HL-60 (cell line): Measurements from ENCODE around the gene EXOC2.
A peak's percentile ranks its signal among the peaks of the same experiment; 100 is the strongest.

ENCODE experiments used
- DNase-seq, 2 experiments: peaks; one replicate each; pipeline ENCODE4 v3.0.0-alpha.2; 2010 to 2020; ENCODE audit warnings: low read depth in 1 of 2, low spot score in 1 of 2
- H3K27ac ChIP-seq: fragments of 250-450 bp; sonication (Bioruptor Pico); replicated peaks from 2 replicates; pipeline ENCODE4 v1.5.1; 2020; ENCODE audit warnings: mild to moderate bottlenecking, moderate library complexity
- H3K27me3 ChIP-seq: fragments of 250-450 bp; sonication (Bioruptor Pico); 2 replicates; pipeline ENCODE4 v1.5.1; 2021; ENCODE audit warnings: mild to moderate bottlenecking, moderate library complexity; ENCODE audit not compliant: insufficient read depth, poor library complexity, severe bottlenecking
- H3K4me3 ChIP-seq: replicated peaks from 2 replicates; pipeline ENCODE4 v1.5.1; 2011; ENCODE audit warnings: mild to moderate bottlenecking, control low read depth, low read length; ENCODE audit not compliant: insufficient read depth
- GABPA ChIP-seq: IDR thresholded peaks from 2 replicates; pipeline ENCODE4 v1.6.1; 2012; ENCODE audit warnings: low read depth
- POLR2AphosphoS5 ChIP-seq: IDR thresholded peaks from 2 replicates; pipeline ENCODE4 v1.6.1; 2012; ENCODE audit warnings: low read depth
- SPI1 ChIP-seq: IDR thresholded peaks from 2 replicates; pipeline ENCODE4 v1.6.1; 2012; ENCODE audit warnings: low read depth, mild to moderate bottlenecking, borderline replicate concordance
- long read RNA-seq: library from polyadenylated mRNA; unstranded; transcript quantifications from one replicate; pipeline ENCODE4 v2.0.0, GENCODE V29; 2020
- TF ChIP-seq, protein P1 (sequence below): IDR thresholded peaks from 2 replicates; pipeline ENCODE4 v1.6.1; 2012; ENCODE audit warnings: low read depth; ENCODE audit not compliant: insufficient replicate concordance
- TF ChIP-seq, protein P2 (sequence below): IDR thresholded peaks from one replicate; pipeline ENCODE4 v1.5.1; 2011; ENCODE audit warnings: low read length, control low read depth, inconsistent platforms; ENCODE audit not compliant: insufficient read depth

The EXOC2 gene, protein sequence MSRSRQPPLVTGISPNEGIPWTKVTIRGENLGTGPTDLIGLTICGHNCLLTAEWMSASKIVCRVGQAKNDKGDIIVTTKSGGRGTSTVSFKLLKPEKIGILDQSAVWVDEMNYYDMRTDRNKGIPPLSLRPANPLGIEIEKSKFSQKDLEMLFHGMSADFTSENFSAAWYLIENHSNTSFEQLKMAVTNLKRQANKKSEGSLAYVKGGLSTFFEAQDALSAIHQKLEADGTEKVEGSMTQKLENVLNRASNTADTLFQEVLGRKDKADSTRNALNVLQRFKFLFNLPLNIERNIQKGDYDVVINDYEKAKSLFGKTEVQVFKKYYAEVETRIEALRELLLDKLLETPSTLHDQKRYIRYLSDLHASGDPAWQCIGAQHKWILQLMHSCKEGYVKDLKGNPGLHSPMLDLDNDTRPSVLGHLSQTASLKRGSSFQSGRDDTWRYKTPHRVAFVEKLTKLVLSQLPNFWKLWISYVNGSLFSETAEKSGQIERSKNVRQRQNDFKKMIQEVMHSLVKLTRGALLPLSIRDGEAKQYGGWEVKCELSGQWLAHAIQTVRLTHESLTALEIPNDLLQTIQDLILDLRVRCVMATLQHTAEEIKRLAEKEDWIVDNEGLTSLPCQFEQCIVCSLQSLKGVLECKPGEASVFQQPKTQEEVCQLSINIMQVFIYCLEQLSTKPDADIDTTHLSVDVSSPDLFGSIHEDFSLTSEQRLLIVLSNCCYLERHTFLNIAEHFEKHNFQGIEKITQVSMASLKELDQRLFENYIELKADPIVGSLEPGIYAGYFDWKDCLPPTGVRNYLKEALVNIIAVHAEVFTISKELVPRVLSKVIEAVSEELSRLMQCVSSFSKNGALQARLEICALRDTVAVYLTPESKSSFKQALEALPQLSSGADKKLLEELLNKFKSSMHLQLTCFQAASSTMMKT
- long read RNA-seq, full-length matches to known transcripts = 137 of 197 reads
- long read RNA-seq, partial matches to known transcripts = 29 of 197 reads
- long read RNA-seq, other reads (novel, unspliced or antisense) = 31 of 197 reads

DNA sequence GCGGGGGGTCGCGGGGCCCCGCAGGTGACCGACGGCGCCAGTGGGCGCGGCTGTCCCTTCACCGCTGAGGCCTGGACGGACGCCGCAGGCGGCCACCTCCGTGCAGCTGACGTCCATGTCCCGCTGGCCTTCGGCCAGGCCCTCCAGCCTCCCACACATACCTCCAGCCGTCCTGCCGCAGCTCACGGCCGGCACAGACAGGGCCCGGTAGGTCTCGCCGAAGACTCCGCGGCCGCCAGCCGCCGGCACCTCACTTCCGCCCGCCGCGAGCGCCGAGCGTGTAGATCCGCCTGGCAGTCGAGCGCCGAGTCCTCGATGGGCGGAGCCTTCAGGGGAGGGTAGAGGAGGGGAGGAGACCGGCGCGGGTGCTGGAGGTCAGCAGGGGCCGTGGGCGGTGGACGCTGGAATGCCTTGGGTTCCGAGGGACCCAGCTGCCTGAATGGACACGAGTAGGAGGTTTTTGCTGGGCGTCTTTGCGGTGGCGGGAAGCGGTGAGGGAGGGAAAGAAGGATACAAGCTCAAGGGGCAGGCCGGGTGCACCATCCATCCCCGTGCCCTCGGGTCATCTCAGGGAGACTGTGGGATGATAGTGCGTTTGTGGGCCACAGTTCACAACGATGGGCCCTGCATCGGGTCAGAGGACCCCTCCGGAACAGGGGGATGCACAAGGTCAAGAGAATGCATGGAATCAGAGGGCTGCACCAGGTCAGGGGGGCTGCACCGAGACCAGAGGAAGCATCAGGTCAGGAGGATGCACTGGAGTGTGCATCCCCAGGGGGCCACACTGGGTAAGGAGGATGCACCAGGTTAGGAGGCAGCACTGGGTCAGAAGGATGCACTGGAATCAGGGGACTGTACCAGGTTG is at the start of gene EXOC2:
Gene EXOC2, minus strand, starts transcription at position 282 of the 865 bp plus-strand sequence. CDS start 55,321 bp downstream, outside the sequence.
- Histone ChIP-seq H3K27ac (peak within 1 kb of the TSS; percentile 71), H3K4me3 (peak within 1 kb of the TSS; percentile 93), H3K27me3 (no peaks in the 10 kb centered on the region)
- peak; percentile 58 to 83 for DNase-seq
- TF ChIP-seq, protein P1, sequence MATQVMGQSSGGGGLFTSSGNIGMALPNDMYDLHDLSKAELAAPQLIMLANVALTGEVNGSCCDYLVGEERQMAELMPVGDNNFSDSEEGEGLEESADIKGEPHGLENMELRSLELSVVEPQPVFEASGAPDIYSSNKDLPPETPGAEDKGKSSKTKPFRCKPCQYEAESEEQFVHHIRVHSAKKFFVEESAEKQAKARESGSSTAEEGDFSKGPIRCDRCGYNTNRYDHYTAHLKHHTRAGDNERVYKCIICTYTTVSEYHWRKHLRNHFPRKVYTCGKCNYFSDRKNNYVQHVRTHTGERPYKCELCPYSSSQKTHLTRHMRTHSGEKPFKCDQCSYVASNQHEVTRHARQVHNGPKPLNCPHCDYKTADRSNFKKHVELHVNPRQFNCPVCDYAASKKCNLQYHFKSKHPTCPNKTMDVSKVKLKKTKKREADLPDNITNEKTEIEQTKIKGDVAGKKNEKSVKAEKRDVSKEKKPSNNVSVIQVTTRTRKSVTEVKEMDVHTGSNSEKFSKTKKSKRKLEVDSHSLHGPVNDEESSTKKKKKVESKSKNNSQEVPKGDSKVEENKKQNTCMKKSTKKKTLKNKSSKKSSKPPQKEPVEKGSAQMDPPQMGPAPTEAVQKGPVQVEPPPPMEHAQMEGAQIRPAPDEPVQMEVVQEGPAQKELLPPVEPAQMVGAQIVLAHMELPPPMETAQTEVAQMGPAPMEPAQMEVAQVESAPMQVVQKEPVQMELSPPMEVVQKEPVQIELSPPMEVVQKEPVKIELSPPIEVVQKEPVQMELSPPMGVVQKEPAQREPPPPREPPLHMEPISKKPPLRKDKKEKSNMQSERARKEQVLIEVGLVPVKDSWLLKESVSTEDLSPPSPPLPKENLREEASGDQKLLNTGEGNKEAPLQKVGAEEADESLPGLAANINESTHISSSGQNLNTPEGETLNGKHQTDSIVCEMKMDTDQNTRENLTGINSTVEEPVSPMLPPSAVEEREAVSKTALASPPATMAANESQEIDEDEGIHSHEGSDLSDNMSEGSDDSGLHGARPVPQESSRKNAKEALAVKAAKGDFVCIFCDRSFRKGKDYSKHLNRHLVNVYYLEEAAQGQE = peak; percentile 35
- TF ChIP-seq, protein P2, sequence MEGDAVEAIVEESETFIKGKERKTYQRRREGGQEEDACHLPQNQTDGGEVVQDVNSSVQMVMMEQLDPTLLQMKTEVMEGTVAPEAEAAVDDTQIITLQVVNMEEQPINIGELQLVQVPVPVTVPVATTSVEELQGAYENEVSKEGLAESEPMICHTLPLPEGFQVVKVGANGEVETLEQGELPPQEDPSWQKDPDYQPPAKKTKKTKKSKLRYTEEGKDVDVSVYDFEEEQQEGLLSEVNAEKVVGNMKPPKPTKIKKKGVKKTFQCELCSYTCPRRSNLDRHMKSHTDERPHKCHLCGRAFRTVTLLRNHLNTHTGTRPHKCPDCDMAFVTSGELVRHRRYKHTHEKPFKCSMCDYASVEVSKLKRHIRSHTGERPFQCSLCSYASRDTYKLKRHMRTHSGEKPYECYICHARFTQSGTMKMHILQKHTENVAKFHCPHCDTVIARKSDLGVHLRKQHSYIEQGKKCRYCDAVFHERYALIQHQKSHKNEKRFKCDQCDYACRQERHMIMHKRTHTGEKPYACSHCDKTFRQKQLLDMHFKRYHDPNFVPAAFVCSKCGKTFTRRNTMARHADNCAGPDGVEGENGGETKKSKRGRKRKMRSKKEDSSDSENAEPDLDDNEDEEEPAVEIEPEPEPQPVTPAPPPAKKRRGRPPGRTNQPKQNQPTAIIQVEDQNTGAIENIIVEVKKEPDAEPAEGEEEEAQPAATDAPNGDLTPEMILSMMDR = no peak
- TF ChIP-seq SPI1 (peak; percentile 83), POLR2AphosphoS5 (peak; percentile 55), GABPA (peak; percentile 80)

DNA sequence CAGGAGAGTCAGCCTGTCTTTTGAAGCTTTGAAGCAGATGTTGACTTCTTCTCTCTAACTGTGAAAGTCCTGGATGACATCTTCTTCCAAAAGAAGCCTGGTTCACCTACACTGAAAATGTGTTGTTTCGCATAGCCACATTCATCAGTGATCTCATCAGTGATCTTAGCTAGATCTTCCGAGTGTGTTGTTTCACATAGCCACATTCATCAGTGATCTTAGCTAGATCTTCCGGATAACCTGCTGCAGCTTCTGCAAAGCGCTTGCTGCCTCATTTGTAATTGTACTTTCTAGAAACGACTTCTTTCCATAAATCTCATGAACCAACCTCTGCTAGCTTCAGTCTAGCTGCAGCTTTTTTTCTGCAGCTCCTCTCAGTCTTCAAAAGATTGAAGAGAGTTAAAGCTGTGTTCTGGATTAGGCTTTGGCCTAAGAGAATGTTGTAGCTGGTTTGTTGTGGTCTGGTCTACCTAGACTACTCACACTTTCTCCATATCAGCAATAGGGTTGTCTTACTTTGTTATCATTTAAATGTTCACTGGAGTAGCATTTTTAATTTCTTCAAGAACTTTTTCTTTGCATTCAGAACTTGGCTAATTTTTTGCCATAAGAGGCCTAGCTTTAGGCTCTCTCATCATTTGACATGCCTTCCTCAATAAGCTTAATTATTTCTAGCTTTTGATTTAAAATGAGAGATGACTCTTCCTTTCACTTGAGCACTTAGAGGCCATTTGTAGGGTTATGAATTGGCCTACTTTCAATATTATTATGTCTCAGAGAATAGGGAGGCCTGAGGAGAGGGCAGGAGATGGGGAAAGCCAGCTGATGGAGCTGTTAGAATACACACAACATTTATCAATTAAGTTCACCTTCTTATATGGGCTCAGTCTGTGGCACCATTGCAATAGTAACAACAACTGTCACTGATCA is 48.7 kb upstream of the EXOC2 start:
- DNase-seq = no peak
- Histone ChIP-seq H3K4me3 (no peak overlapping the region), H3K27ac (no peak overlapping the region), H3K27me3 (no peaks in the 10 kb centered on the region)
- TF ChIP-seq, protein P2 = no peak

DNA sequence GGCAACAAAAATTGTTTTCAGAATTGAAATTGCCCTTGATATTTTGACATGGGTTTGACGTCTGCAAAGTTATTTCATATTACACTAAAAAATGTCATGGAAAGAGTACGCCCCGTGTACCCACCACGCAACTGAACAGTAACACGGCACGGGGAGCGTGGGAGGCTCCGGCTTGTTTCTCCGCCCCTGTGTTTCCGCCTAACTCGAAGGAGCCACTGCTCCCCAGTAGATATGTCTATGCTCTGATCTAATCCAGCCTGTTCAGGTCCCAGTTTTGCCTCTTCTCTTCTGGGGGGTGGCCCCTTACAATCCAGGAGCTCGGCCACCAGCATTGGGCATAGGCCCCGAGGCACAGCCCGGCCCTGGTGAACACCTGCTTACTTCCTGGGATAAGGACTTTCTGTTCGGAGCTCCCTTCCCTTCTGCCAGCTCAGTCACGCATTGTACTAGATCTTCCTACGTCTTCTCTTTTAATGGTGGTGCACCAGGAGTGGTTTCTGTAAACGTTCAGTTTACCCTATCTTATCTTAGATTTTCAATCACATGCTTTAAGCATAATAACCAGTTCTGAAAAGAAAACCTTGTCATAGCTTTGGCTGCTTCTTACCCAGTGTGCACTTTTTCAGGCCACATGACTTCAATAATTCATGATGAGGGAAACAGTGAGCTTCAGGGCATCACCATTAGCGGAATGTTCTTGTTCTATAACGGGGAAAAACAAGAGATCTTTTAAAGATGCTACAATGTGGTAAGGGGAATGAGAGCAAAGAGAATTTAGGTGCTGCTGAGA is 43.9 kb upstream of the EXOC2 start:
- Histone ChIP-seq H3K27me3 (no peaks in the 10 kb centered on the region), H3K4me3 (no peak overlapping the region), H3K27ac (no peak overlapping the region)
- DNase-seq = no peak
- no peak for TF ChIP-seq GABPA
- no peak for TF ChIP-seq POLR2AphosphoS5
- no peak for TF ChIP-seq SPI1
- TF ChIP-seq, protein P2 = no peak
- TF ChIP-seq, protein P1 = no peak
